Hepatocyte (in vitro differentiated cells): ENCODE measurements around the gene PCID2.

Experiments used
- CTCF ChIP-seq: fragments of 200-600 bp; sonication (generic); IDR thresholded peaks from 2 replicates; pipeline ENCODE4 v1.5.1; 2016; ENCODE audit warnings: antibody characterized with exemption, mild to moderate bottlenecking; ENCODE audit not compliant: poor library complexity
- EZH2 ChIP-seq: fragments of 200-600 bp; sonication (generic); IDR thresholded peaks from 2 replicates; pipeline ENCODE4 v1.6.1; 2016; ENCODE audit warnings: antibody characterized with exemption, mild to moderate bottlenecking, borderline replicate concordance

GRCh38 chr13:113205428-113205931 is 3.0 kb downstream of the PCID2 start:
- TF ChIP-seq CTCF = no peak
- no peak for TF ChIP-seq EZH2
